Stimulated activated CD4-positive, alpha-beta T cell treated with anti-CD3 and anti-CD28 coated beads, Interleukin-12 subunit alpha, Interleukin-12 subunit beta, amount 100 ng/mL, for 4 hours (primary cell): ENCODE measurements around the gene DAPK2.

Source experiments
- DNase-seq: peaks from one replicate; pipeline ENCODE4 v3.0.0-alpha.2; 2020

DAPK2 gene

DNA sequence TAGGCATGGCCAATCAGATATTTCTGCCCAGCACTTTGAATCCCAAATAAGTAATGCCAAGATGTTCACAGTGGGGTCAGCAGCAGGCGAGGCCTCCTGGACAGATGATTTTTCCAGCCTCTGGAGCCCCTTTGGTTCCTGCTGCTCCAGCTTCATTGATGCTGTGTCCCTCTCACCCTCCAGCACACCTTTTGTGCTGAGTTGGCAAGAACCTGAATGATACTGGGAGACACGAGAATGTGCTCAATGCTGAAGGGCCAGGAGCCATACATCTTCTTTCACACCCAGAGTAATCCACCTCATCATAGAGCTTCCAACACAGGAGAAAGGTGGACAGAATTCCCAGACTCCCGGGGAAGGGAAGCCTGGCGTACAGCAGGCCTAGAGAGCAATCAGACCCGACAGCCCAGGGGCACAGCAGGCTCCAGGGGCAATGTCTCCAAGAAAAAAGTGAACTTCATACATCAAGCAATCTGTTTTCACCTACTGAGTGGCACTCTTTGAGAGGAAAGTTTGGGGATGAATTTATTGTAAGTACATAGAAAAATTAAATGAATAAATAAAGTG, 6.7 kb upstream of the DAPK2 start:
- DNase-seq, result no peak

DNA sequence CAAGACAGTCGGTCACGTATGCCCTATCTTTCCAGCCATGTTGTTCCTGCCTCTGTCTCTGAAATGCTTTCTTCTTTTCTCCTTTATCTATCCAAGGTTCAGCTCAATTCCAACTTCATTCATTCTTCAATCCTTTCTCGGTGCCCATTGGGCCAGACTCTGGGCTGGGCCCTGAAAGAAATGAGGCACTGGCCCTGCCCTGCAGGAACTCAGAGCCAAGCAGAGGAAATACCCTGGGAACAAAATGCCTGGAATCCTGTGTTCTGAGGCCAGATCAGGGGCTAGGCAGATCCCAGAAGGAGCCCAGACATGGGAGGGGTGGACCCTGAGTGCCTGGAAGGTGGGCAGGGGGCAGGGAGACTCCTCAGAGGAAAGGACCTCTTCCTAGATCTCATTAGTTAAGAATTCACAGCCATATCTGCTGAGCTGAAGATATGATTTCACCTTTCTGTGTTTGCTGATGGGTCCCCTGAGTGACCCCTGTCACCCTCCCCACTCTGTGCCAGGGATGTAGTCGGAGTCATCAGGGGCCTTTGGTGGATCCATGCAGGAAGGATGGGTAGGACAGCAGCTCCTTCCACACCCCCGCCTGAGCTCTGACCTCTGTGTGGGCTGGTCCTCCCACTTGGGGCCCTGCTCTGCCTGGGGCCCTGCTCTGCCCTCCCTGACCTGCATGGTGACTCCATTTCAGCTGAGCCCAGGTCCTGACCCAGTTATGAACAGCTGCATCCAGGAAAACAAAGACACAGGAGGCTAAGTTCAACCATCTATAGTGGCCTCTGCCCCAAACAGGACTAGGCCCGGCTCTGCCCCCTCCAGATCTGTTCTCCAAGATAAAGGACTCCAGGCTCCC, 5.3 kb upstream of the DAPK2 start:
- DNase-seq, result no peak

DNA sequence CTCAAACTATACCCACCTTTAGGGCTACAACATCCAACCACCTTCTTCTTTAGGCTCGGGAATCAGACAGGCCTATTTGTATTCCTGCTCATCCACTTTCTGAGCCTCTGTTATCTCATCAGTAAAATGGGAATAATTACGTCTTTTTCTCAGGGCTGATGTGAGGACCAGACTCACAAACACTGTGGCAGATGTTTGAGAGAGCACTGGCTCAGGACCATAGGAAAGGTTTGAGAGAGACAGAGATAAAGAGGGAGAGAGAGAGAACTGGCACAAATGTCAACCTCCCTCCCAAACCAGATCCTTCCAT, 4.8 kb upstream of the DAPK2 start:
- no peak for DNase-seq

DNA sequence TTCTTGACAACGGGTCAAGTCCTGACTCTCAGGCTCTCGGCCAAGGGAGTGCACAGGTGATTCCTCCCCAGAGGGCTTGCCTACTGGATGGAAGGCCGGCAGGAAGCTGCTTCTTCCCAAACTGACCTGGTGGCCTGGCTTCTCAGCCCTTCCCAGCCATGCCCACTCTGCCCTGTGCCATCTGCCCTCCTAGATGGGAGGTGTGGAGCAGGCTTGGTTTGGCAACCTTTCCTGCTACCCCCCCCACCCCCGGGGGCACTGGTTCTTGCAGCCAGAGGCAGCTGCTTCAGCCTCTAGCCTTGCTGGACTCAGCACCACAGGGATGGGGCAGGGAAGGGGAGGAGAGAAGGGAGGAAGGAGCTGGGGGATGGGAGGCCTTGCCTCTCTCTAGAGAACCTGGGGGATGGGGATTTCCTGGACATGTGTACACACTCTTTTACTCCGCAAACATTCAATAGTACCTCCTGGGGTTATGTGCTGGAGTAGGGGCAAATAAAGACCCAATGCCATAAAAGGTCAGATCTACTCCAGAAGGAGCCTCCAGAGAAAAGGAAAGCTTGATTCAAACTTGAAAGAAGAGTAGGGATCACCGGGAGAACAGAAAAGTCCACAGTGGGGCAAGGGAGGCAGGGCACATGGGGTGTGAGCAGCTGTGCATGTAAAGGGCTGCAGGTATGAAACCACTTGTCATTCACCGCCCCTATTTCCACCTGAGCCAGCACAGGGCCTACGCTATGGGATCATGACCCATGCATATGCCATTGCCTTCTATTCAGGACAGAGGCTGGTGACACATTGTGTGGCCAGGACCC, 4.2 kb upstream of the DAPK2 start:
- no peak for DNase-seq

DNA sequence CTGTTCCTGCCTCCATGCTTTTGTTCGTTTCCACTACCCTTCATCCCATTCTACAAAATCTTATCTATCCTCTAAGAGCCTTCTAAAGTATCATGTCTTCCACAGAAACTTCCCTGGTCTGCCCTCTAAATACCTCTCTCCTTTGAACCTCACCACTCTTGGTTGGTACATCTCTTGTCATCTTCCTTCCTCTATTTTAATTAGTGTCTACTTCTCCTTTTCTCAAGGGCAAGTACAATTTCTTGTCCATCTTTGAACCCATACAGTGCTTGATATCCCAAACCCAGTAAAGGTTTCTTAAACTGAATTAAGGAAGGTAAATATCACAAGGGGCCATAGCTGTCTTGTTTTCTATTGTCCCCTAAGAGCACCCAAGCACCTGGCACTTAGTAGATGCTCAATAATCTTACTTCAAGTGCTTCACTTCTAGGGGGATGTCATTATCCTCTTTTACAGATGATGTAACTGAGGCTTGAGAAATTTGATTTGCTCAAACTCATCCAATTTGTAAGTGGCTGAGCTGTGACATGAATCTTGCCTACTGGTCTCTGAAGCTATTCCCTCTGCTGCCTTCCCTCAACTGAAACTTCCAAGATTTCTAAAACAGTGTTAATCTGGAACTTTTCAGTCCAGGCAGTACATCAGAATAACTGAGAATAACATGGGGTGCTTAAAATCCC, 2.6 kb upstream of the DAPK2 start:
- DNase-seq, result no peak

DNA sequence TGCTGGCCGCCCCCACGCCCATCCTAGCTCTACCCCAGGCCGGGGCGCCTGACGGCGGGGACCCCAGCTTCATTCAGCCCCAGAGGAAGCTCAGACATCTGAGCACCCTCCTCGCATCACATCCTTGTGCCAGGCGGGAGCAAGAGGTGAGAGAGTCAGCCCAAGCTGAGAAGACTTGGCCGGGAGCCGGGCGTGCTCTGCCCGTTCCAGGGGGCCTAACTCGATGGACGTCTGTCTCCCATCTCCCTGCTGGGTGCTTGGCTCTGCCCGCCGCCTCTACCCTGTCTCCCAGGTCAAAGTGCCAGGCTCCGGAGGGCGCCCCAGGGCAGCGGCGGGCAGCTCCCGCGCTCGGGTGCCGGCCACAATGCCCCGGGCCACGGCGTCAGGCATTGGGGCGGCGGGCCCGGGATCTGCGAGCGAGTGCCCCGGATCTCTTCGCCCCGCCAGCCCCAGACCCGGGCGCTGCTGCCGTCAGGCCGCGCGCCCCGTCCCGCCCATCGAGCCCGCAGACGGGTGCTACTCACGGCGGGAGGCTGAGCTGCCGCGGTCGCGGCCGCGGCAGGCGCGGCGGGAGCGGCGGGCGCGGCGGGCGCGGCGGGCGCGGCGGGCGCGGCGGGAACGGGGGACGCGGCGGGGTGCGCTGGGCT, 388 bp downstream of the DAPK2 start:
- peak; percentile 18 for DNase-seq

DNA sequence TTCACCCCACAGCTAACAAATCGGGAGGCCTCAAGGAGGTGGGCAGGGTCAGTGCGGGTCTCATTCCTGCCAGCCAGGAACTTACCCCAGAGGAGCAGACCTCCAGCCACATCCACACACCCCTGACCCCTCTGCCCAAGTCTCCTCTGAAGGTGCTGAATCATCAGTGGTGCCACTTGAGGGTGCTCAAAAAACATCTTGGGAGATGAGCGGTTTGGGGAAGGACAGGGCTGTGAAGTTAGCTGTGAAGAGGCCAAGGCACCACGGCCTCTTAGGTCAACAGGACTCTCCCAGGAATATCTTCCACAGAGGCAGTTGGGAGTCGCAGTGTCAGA, 1.2 kb downstream of the DAPK2 start:
- no peak for DNase-seq

DNA sequence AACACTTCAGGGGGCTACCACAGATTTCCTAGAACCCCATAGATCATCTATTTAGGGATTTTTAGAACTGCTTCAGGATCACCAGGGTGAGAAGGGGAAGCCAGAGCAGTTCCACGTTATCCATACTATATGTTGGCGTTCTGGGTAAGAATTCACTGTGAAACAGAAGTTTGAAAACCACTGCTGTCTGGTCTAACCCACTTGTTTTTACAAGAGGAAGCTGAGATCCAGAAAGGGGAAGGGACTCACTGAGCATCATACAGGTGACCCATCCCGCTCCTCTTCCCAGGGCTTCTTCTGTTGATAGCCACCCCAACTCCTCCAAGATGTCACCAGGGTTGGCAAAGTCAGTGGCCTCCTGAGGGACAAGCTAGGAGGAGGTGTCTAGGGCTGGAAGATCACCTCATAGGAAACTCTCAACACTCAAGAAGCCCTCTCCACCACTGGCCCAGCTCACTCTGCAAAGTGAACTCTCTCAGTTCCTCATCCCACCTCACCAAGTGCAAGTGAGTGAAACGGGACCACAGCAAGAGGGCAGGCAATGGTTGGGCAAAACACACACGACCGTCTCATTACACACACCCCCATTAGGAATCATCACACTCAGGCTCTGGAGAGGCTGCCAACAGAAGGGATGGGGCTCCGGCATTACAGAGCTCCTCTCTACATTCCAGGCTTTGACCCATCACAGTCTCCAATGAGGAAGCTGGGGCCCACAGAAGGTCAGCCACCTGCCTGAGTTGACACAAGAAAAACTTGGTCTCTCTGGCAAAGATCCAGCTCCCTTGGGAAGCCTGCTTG, 1.8 kb downstream of the DAPK2 start:
- no peak for DNase-seq

DNA sequence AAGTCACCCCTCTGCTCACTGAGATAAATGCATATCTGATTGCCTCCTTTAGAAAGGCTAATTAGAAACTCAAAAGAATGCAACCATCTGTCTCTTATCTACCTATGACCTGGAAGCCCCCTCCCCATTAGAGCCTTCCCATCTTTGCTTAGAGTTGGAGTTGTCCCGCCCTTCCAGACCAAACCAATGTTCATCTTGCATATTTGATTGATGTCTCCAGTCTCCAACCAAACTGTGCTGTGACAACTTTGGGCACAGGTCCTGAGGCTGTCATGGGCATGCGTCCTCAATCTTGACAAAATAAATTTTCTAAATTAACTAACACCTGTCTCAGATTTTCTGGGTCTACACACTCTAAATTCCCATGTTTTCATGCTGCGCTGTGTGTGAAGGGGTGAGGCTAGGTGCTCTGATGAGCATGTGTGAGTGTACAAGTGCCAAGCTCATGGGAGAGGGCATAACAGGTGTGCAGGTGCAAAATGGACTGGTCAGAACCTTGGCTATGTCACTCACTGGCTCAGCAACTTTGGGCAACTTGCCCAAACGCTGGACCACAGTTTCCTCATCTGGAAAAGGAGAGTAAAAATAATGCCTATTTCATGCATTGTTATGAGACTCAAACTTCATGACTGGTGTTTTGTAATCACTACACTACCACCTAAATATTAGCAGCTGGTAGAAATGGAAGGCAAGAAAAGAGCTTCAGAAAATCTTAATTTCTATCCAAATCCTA, 7.2 kb downstream of the DAPK2 start:
- no peak for DNase-seq

DNA sequence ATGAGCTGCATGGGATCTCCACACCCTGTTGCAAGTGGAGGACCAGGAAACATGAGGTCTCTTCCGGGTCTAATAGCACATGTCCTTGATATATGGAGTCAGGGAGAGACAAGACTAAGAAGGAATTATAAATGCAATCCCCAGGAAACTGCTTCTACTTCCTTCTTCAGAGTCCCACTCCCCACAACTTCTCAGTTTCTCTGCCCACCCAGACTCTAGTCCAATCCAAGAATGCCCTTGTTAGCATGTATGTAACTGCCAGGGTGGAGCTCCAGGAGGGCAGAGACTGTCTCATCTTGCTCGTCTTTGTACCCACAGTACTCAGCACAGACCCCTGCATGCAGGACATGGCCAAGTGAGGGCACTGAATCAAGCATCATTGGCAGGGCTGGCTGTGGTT, 8.3 kb downstream of the DAPK2 start:
- DNase-seq, result no peak

DNA sequence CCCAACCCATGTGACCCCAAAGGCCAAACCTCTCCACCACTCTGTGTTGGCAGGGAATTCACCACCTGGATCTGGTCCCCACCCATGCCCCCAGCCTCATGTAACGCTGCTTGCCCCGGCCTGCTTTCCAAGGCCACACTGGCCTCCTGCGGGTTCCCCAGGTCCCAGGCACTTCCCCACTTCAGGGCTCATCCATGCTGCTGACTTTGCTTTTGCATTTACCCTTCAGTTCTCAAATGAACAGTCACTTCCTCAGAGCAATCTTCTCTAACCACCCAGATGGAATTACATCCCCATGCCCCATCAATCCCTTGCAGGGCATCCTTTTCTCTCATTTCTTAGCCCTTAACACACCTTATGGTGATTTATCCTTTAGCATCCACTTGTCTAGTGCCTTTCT, 9.2 kb downstream of the DAPK2 start:
- DNase-seq, result no peak

DNA sequence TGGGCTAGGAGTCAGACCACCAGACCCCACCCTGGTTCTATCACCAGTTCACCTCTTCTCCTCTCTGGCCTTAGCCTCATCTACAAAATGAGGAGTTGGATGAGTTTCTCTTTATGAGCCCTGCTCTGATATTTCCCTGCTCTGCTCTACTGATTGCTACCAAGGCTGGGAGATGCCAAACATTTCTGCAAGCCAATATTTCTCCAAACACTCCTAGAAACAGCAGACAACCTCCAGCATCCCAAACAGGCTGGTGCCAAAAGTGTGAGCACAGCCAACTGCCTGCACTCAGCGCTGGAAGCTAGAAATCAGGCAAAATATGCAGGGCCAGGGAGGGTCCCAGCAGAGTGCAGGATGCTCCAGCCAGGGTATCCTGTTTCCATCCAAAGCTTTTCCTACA, 10.8 kb downstream of the DAPK2 start:
- DNase-seq, result no peak

DNA sequence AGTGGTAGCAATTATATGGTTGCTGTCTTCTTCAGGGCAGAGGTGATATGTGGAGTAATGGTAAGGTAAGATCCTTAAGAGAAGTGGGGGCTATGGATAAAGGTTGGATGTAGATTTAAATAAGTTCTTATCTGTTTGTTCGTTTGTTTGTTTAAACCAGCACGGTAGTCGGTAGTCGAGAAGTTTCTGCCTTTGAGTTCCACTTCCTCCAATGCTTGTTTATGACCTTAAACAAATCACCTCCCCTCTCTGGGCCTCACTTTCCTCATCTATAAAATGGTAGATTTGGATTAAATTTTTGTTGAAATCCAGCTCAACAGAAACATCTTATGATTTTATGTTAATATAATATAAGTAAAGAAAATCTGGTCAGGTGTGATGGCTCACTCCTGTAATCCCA, 11.8 kb downstream of the DAPK2 start:
- DNase-seq, result no peak

DNA sequence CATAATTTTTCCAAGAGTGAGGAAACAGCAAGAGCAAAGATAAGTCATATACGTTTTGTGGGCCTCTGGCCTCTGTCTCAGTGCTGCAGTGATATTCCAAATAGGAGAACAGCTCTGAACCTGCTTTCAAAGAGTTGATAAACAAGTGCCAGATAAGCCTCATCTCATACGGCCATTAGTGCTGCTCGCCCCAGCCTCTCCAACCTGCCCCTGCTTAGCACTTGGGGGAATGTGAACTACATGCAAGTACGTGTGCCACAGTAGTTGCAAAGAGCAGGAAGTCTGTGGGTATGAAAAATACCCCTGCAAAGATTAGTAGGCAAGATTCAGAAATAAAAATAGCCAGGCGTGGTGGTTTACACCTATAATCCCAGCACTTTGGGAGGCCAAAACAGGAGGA, 14.0 kb downstream of the DAPK2 start:
- no peak for DNase-seq

DNA sequence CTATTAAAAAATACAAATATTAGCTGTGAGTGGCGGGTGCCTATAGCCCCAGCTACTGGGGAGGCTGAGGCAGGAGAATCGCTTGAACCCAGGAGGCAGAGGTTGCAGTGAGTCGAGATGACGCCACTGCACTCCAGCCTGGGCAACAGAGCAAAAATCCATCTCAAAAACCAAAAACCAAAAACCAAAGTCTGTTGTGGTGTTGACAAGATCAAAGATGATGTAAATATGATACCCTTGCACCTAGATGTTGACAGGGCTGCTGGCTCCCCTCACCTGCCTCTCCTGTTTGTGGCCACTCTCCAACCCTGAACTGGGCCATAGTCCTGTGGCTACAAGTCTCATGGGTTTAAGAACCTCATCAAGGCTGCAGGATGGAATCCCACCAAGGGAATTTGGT, 16.2 kb downstream of the DAPK2 start:
- no peak for DNase-seq

DNA sequence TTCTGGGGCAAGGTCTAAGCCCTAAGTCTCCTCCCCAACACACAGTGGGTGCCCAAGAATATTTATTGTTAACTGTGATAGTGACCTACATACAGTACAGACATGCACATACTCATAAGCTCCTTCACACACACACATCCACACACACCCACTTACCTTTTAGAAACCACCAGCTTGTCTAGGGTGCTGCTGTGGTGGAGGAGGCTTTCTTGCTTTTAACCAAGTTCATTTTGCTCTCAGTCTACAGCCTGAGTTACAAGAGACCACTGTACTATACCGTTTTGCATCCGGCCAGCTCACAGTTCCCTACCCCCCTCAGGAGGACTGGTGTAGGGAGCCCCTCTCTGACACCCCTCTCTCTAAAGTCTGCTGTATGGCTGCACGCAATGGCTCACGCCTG, 16.7 kb downstream of the DAPK2 start:
- DNase-seq, result no peak

DNA sequence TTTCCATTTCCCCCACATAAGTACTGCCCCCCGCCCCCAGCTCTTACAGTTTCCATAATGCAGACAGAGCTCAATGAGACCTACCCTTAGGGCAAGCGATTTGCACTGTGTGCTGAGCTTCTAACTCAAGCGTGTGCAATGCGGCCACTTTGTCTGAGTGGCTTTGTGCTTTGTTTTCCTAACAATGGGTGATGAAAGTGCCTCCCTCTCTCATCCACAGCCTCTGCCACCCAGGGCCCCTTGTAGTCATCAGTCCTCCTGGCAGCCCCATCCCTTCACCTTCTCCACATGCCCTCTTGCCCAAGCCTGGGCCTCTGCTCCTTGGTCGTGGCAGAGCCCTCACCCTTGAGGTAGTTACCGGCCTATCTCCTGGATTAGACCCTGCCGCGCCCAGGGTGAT, 17.2 kb downstream of the DAPK2 start:
- no peak for DNase-seq

DNA sequence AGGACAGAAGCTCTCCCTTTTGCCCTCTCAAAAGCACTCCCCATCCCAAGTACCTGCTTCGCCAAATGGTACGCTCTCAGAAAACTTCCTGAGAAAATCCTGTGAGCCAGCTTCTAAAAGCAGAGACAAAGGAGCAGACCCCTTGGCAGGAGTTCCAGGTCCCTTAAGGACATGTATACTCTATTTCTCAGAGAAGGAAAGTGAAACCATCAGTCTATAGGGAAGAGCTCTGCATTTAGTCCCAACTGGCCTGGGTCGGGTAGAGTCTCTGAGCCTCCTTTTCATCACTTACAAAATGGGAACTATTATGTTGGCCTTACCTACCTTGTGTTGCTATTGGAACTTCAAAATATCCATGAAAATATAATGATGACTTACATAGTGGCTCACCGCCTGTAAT, 19.7 kb downstream of the DAPK2 start:
- no peak for DNase-seq

DNA sequence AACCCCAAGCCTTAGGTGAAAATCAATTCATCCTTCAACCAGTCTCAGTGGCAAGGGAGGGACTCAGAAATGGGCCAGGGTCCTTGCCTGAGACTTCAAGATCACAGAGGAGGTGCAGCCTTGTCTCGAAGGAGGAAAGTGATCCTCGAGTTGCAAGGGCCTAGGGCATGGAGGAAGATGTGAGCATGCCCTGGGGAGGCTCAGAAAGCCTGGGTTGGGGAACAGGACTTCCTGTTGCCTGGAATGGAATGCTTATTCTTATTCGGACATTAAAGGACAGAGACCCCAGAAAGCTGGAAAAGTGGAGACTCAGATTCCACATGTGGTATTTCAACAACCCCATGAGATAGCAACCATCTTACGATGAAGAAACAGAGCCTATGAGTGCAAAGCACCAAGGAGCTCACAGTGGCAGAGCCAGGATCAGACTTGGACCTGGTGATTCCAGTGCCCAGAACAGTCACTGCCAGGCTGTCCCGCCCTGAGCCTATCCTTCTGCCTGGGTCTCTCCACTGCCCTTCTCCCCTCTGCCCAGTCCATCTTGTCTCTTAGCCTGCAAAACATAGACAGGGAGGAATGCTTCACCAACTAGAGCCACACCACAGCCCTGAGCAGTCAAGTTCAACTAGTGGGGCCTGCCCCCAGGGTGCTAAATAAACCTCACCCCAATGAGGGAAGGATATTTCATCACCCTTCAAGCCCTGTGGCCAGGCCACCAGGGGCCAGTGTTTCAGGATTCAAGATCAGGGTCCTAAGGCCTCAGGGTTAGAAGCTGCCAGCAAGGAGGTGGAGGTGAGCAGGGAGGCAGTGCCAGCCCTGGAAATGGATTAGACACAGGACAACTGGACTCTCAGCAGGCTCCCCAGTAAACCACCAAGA, 21.9 kb downstream of the DAPK2 start:
- DNase-seq, result no peak

DNA sequence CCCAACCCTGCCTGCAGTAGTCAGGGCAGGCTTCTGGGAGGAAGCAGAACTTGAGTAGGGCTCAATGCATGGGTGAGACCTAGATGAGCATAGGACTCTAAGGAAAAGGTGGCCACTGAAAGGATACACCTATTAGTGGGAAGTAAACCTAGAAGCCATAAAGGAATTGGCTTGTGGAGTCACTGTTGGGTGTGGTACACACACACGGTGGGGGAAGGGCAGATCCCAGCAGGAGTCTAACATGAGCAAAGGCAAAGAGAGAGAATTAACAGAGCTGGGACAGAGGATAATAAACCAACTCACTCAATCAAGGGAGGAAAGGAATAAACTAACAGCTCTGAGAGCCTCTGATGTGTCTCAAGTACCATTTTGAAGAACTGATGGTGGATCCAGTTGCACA, 23.1 kb downstream of the DAPK2 start:
- DNase-seq, result no peak

DNA sequence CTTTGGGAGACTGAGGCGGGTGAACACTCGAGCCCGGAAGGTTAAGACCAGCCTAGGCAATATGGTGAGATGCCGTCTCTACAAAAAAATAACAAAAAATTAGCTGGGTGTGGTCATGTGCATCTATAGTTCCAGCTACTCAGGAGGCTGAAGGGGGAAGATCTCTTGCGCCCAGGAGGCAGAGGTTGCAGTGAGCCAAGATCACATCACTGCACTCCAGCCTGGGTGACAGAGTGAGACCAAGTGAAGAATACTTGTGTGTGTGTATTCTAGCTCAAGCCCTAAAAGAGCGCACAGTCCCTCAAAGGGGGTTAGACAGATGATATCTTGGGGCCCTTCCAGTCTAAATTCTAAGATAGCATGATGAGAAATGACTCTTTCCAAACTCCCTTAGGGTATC, 23.7 kb downstream of the DAPK2 start:
- no peak for DNase-seq
